Lower lobe of right lung (tissue), 2 donors: Measurements from ENCODE around the gene CDK6. TPM values are rescaled to one million over a fixed set of nuclear protein-coding genes. Genes with fewer than 3 reads are reported as not detected.

Experiments
- ATAC-seq, 2 donors: fragments of 200-7000 bp; cut with Tn5 transposase; one replicate each; pipeline ENCODE4 v1.9.1; 2020 to 2022; ENCODE audit warnings: mild to moderate bottlenecking in 2 of 2, moderate library complexity in 2 of 2
- DNase-seq: peaks from one replicate; pipeline ENCODE4 v3.0.0-alpha.2; 2020
- H3K27ac ChIP-seq: fragments of 200-600 bp; one replicate; pipeline ENCODE4 v1.8.0; 2022
- H3K27me3 ChIP-seq: fragments of 200-600 bp; one replicate; pipeline ENCODE4 v1.8.0; 2022; ENCODE audit warnings: low read depth
- H3K36me3 ChIP-seq: fragments of 200-600 bp; one replicate; pipeline ENCODE4 v1.8.0; 2022; ENCODE audit warnings: mild to moderate bottlenecking
- H3K4me1 ChIP-seq: fragments of 200-600 bp; one replicate; pipeline ENCODE4 v1.8.0; 2022
- H3K4me3 ChIP-seq: fragments of 200-600 bp; one replicate; pipeline ENCODE4 v1.8.0; 2022; ENCODE audit warnings: mild to moderate bottlenecking
- H3K9me3 ChIP-seq: fragments of 200-600 bp; one replicate; pipeline ENCODE4 v1.8.0; 2022
- CTCF ChIP-seq: fragments of 200-600 bp; IDR thresholded peaks from one replicate; pipeline ENCODE4 v1.8.0; 2022; ENCODE audit warnings: antibody characterized with exemption, mild to moderate bottlenecking
- intact Hi-C: fragments of 100-400 bp; cut with DNase I; formaldehyde crosslinking; loops from one replicate; pipeline ENCODE4 v1.11.0; 2022
- total RNA-seq: library from RNA; stranded (reverse); fragmentation: NEBNext Ultra II Directional; extraction: Animal tissue kit (Norgen Biotek cat#: 25700); gene quantifications from one replicate; pipeline ENCODE4 v1.2.1, GENCODE V29; 2021
- donor health status: DM: no; HTN: yes; CAD: no; lungs with severe emphysema.

The CDK6 gene
- total RNA-seq, 1 donor from 2014 or later = 21.7 TPM

GRCh38 chr7:92751902-92752901 lies 84.2 kb downstream of the CDK6 start:
- no peak for TF ChIP-seq CTCF
- Histone ChIP-seq H3K36me3 (no peaks in the 10 kb centered on the region), H3K27me3 (no peaks in the 10 kb centered on the region), H3K9me3 (no peaks in the 10 kb centered on the region), H3K4me1 (no peaks in the 10 kb centered on the region), H3K27ac (no peak overlapping the region), H3K4me3 (no peak overlapping the region)
- intact Hi-C loops = no loop called here
- no peak for DNase-seq
- ATAC-seq = no peak

- Histone ChIP-seq H3K36me3 (no peaks in the 10 kb centered on the region), H3K4me3 (no peak overlapping the region), H3K9me3 (no peaks in the 10 kb centered on the region), H3K27ac (no peak overlapping the region), H3K27me3 (no peaks in the 10 kb centered on the region), H3K4me1 (no peaks in the 10 kb centered on the region)
- ATAC-seq = no peak
- no peak for DNase-seq
- intact Hi-C loops = no loop called here
- TF ChIP-seq CTCF = no peak
Measured at GRCh38 chr7:92750946-92751345, 85.4 kb downstream of the CDK6 start.

- TF ChIP-seq CTCF = no peak
- ATAC-seq (no peak), DNase-seq (no peak)
- no peaks in the 10 kb centered on the region for H3K4me1 ChIP-seq
- H3K36me3 ChIP-seq = no peaks in the 10 kb centered on the region
- intact Hi-C loops = no loop called here
- no peak overlapping the region for H3K4me3 ChIP-seq
- no peaks in the 10 kb centered on the region for H3K27me3 ChIP-seq
- H3K27ac ChIP-seq = no peak overlapping the region
- H3K9me3 ChIP-seq = no peaks in the 10 kb centered on the region
Measured at GRCh38 chr7:92750447-92750839, 85.9 kb downstream of the CDK6 start.

GRCh38 chr7:92749832-92750446 lies 86.4 kb downstream of the CDK6 start:
- ATAC-seq (no peak), DNase-seq (no peak)
- no peaks in the 10 kb centered on the region for H3K4me1 ChIP-seq
- no peaks in the 10 kb centered on the region for H3K9me3 ChIP-seq
- no peak overlapping the region for H3K27ac ChIP-seq
- H3K4me3 ChIP-seq = no peak overlapping the region
- no peaks in the 10 kb centered on the region for H3K36me3 ChIP-seq
- H3K27me3 ChIP-seq = no peaks in the 10 kb centered on the region
- intact Hi-C loops = no loop called here
- TF ChIP-seq CTCF = no peak

- no peak overlapping the region for H3K27ac ChIP-seq
- no peak for DNase-seq
- H3K9me3 ChIP-seq = no peaks in the 10 kb centered on the region
- no peaks in the 10 kb centered on the region for H3K36me3 ChIP-seq
- ATAC-seq = no peak
- no peaks in the 10 kb centered on the region for H3K27me3 ChIP-seq
- no peak for TF ChIP-seq CTCF
- H3K4me3 ChIP-seq = no peak overlapping the region
- intact Hi-C loops = no loop called here
- H3K4me1 ChIP-seq = no peaks in the 10 kb centered on the region
Measured at GRCh38 chr7:92749327-92749755, 87.0 kb downstream of the CDK6 start.
